DMS53 treated with DMSO at 0.1 percent for 48 hours (cell line): ENCODE measurements around the gene MTURN.
A peak's percentile ranks its signal among the peaks of the same experiment; 100 is the strongest.

Experiments used
- DNase-seq: peaks from one replicate; lab custom pipeline; 2025; ENCODE audit not compliant: unreplicated experiment; lab: John Stamatoyannopoulos, UW

Gene MTURN

GRCh38 chr7:30135301-30136116 is 723 bp downstream of the MTURN start:
- DNase-seq: peak; percentile 56

DNA sequence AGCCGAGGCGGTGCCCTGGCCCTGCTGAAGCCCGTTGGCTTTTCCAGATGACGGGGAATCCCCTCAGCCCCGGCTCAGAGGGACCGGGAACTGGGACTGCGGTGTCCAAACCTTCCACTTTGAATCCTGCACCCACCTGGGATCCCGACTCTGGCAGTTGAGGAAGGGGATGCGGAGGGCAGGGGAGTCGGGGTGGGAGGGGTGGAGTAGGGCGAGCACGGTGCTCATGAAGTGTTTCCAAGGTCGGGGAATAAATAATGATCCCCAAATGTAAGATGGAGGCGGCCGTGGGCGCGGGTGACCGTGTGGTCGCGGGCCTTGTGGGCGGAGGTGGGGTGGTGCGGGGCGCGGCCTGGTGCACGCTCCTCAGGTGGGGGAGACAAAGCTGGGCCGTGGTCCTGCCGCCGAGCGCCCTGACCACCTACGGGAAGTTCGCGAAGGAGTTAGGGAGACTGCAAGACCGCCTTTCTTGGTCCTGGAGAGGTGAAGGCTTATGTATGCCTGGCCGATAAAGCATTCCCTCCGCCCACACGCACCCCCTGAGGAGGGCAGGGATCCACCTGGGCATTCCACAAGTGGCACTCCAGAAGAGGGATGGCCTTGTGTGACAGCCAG is 1.4 kb downstream of the MTURN start:
- DNase-seq: no peak

DNA sequence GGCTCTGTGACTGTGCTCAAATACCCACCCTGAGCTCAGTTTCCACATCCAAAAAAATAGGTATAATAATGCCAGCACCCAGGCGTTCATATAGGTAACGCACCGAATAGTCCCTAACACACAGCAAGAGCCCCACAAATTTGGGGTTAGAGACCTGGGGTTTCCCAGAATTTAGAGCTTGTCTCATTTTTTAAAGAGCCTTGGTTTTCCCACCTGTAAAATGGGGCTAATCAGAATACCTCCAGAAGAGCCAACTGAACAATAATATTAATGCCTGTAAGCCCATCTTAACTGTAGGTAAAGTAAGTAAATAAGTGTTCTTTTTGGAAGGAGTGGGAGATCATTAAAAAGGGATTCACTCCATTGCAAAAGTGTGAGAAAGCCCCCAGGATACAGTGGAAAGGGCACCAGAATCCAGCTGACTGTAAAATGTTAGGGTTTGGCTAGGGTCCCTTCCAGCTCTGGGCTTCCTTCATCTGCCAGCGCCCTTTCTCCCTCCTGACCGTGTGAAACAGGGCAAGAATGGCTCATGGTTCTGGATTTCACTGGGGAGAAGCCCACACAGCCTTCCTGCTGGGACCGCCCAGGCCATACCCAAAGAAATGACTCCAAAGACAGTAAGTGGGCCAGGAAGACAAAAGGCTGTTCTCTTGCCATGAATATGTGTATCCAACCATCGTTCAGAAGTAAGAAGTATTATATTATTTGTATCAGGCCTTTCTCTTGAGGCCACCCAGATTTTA is 2.1 kb downstream of the MTURN start:
- DNase-seq: no peak

GRCh38 chr7:30139836-30140384 is 5.1 kb downstream of the MTURN start:
- no peak for DNase-seq

DNA sequence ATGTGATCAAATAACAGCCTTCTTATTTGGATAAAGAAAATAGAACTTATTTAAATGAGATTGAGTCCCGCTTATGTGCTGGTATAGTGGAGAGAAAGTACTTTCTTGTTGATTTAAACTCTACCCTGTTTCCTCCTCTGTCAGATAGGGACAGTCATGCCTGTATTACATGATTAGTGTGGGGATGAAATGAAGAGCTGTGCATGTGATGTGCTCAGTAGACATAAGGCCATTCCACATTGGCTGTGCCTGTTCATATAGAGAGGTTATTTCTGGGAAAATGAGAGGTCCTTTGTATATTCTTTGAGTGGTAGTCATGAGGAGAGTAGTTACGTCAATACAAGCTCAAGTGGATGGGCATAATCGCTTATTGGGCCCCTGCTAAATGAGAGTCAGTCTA is 5.7 kb downstream of the MTURN start:
- DNase-seq: no peak

DNA sequence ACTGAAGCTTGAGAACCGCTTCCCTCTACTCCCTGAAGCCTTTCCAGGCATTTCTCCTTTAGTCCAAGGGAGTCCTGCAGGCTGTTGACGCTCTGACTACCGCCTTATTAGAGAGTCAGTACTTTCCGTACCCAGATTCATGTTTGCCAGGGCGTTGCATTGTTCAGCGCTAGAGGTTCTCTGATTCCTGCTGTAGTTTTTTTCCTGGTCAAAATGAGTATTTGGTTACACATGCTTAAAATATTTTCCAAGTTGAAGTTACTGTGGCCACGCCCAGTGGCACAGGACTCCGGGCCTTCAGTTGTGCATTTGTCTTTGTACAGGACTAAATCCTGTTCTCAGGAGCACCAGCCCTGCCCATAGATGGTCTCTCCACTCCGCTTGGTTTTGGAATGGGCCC is 7.9 kb downstream of the MTURN start:
- no peak for DNase-seq

DNA sequence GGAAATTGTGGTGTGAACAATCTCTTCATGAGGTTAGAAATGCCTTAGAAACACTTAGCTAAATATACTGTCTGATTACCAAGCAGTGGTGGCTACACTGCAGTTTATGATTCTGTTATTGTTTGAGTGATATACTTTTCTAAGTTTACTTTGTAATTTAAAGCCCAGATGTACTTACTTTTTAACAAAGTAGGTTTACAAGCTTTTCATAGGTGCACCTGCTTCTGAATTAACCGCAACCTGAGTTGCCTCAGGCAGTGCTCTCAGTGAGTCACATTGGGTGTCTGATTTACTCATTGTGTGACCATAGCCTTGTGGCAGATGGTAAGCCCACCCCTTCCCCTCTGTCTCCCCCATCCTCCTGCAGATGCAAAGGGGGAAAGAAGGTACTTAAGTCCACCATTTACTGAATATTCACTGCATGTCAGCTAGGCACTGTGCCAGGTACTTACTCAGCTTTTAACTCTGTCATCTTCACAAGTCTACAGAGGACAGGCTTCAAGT is 9.0 kb downstream of the MTURN start:
- peak; percentile 29 for DNase-seq

DNA sequence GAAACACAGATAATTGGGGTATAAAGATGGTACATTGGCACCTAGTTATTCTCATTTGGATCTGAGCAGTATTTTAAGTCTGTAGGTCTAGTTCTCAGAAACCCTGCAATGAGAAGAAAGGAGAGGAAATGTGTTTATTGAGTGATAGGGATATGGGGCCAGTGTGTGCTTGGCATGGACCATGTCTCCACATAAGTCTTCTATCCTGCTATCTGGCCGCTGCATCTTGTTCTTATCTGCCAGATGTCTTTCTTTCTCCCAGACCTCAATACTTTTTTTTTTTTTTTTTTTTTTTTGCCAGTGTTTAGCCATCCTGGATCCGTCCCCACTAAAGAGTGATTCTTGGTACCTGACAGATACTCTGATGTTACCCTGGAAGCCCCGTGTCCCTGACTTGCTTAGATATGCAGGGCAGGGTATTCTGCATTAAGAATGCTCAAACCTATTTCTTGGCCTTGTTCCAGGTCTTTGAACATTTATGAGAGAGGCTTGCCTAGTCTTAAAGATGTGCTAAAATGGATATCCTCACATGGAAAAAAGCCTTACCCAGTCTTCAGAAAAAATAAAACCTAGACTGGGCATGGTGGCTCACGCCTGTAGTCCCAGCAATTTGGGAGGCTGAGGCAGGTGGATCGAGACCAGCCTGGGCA is 10.0 kb downstream of the MTURN start:
- DNase-seq: no peak

GRCh38 chr7:30145426-30145970 is 10.7 kb downstream of the MTURN start:
- no peak for DNase-seq

DNA sequence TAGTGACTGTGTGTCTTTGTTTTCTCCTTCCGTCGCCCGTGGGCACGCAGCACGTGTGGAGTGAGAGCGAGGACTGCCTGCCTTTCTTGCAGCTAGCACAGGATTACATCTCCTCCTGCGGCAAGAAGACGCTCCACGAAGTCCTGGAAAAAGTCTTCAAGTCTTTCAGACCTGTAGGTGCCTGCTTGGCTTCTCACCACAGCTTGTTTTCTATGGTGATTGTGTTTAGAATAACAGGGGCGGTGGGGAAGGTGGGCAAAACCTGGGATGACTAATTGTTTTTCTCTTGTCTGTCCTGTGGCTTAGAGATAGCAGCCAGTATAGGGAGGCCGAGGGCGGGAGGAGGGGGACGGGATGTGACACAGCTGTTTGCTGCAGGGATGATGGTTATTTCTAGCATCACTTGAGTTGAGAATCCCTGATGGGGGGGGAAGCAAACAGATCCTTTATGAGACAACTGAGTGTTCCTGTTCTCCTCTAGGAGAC is 11.4 kb downstream of the MTURN start:
- DNase-seq: no peak

DNA sequence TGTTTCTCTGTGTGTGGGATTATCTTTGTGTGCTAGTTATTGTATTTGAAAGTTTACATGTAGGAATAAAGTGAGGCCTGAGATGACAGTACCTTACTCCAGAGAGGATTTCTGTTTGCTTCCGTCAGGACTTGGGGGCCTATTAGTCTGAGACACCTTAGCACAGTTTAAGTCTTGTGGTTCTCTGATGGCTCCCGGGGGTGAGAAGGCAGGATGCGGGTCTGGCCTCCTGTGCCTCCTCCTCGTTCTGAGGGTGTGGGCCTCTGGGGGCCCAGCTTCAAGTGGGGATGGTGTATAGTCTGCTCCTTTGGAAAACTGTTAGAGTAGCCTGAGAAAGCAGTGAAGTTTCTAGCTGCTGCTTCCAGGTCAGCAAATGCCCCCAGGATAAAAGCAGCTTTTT is 12.4 kb downstream of the MTURN start:
- DNase-seq: no peak

GRCh38 chr7:30147785-30148184 is 13.0 kb downstream of the MTURN start:
- no peak for DNase-seq

GRCh38 chr7:30148426-30148825 is 13.6 kb downstream of the MTURN start:
- DNase-seq: no peak

GRCh38 chr7:30148951-30149459 is 14.2 kb downstream of the MTURN start:
- no peak for DNase-seq

DNA sequence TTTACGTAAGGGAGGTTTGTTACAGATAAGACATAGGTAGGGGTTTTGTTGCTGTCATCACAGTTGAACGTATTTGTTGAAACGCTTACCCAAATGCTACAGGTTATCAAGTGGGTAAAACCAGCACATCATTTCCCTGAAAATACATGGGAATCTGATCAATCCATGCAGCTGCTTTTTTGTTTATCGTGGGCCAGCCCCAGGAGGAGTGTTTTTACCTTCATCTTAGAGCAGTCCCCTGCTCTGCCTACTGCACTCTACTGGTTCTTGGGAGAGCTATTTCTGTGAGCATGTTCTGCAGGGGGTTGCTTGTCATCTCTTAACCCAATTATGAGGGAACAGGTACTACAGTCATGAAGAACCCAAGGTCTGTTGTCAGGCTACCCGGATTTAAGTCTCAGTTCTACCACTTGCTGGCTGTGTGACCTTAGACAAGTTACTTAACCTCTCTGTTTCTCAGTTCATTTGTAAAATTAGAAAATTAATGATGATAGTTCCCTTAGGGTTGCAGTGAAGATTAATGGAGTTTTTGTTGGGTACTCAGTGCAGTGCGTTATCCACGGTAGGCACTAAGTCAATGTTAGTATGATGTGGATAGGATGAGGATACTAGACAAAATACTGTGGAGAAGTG is 15.0 kb downstream of the MTURN start:
- DNase-seq: no peak

GRCh38 chr7:30150711-30151110 is 15.9 kb downstream of the MTURN start:
- no peak for DNase-seq

DNA sequence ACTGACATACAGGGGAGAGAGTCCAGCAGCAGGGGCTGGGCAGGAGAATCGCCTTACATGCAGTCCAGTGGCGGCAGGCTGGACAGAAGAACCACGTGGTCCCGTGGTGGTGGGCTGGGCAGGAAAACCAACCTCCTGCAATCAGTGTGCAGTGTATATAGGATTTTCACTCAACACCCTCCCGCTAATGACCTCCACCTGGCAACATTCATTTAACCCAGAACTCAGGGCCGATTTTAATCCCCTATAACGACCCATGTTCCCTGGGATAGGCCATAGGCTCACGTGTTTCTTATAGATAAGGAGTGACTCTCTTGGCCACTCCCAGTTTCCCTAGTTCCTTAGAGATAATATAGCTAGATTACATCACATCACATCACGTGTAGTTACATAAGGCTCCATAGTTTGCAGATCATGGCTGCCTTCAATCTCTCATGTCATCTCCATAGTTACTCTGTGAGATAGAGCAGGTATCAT is 19.4 kb downstream of the MTURN start:
- DNase-seq: no peak

DNA sequence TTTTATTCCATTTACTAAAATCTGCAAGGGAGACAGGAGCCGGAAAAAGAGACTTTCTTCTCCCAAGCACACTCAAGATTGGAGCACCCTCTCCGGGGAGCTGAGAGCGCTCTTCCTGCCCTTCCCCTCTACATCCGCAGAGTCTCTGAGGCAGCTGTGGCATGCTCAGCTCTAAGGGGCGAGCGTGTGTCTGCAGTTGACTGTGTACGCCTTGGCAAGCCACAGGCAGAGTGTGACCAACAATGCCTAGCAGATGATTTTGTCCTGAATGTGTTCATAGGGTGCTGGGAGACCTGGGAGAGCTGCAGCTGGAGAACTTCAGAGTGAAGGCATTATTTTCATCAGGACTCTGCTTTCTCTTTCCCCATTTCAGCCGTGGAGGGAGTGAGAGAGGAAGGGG is 20.7 kb downstream of the MTURN start:
- DNase-seq: no peak

DNA sequence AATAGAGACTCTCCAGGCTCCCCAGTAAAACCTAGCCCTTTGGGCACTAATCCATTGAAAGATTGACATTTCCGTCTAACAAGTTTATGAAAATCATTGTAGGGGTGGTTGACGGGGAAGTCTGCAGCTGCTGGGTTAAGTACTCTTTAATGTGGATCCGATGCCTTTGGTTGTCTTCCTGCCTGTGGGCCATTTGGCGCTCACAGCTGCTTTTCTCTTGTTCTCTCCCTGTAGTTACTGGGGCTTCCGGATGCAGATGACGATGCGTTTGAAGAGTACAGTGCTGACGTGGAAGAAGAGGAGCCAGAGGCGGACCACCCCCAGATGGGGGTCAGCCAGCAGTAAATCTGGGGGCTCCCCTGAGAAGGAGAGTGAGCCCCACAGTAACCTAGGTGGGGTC is 22.4 kb downstream of the MTURN start:
- no peak for DNase-seq

DNA sequence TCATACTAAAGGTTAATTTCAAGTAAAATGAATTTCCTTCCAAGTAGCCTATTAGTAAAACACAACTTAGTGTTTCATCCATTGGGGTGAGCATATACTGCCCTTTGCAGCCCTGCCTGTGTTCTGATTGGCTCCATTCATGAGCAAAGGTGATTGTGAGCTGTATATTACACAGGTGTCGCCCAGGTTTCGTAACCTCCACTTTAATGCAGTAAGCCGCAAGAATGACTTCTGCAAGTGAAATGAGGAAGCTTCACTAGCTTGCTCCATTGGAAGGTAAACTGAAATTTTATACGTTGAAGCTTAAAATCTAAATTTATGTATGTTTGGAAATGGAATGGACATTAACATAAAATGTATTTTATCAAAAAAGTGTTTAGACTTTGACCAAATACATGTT is 24.4 kb downstream of the MTURN start:
- DNase-seq: no peak
